Measurements from ENCODE around the gene ZNF57. TPM values are rescaled to one million over a fixed set of nuclear protein-coding genes. Genes with fewer than 3 reads are reported as not detected.
A peak's percentile ranks its signal among the peaks of the same experiment; 100 is the strongest.
"Not testable (repeated sequence)": the region's sequence is repeated elsewhere in the genome, so short reads cannot be mapped to it uniquely, and the experiment has no call there.

ZNF57 gene
- total RNA-seq, 2 experiments from 2014 or later = 4.2 to 5.3 TPM

GRCh38 chr19:2883686-2884439 is 16.9 kb upstream of the ZNF57 start:
- DNase-seq = no peak
- Mint-ChIP-seq H3K4me3 (no peak overlapping the region), H3K27ac (no peak overlapping the region), H3K9me3 (peaks cover 4% of the 10 kb centered on the region), H3K36me3 (no peaks in the 10 kb centered on the region), H3K4me1 (peaks cover 4% of the 10 kb centered on the region), H3K27me3 (no peaks in the 10 kb centered on the region)

- peaks cover 7% of the 10 kb centered on the region for H3K4me1 Mint-ChIP-seq
- H3K4me3 Mint-ChIP-seq = no peak overlapping the region
- no peak for DNase-seq
Measured at GRCh38 chr19:2885736-2886135, 15.0 kb upstream of the ZNF57 start.

GRCh38 chr19:2887391-2887914 is 13.3 kb upstream of the ZNF57 start:
- Mint-ChIP-seq H3K9me3 (peaks cover 2% of the 10 kb centered on the region), H3K4me3 (no peak overlapping the region), H3K36me3 (peaks cover 1% of the 10 kb centered on the region), H3K27me3 (no peaks in the 10 kb centered on the region), H3K4me1 (peaks cover 9% of the 10 kb centered on the region), H3K27ac (no peak overlapping the region)
- DNase-seq = no peak

More at GRCh38 chr19:2885736-2886135, 15.0 kb upstream of the ZNF57 start:
- Mint-ChIP-seq H3K9me3 (no peaks in the 10 kb centered on the region), H3K36me3 (peaks cover 1% of the 10 kb centered on the region), H3K27ac (no peak overlapping the region), H3K27me3 (no peaks in the 10 kb centered on the region)

DNA sequence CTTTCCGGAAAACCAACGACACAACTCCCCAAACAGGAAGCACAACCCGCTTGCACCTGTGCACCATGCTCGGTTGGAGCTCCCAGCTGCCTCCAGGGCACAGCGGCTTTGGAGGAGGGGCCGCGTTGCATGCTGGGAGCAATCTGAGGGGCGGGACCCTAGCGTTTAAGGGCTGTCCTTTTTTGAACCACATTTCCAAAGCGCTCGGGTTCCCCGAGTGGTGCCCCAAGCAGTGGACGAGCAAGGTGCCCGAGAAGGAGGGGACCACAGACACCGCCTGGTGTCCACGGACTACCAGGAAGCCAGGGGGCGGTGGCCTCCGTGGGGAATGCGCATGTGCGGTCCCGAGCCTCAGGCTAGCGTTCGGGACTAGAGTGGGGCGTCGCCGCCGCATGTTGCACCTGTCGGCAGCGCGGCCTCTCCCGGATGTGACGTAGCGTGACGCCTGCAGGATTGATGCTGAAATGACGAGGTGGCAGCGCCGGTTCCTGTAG is 11.9 kb upstream of the ZNF57 start:
- H3K9me3 Mint-ChIP-seq = peaks cover 2% of the 10 kb centered on the region
- H3K4me3 Mint-ChIP-seq = peak overlapping the region; percentile 42
- H3K27ac Mint-ChIP-seq = peak overlapping the region; percentile 79
- peaks cover 9% of the 10 kb centered on the region for H3K4me1 Mint-ChIP-seq
- H3K36me3 Mint-ChIP-seq = peaks cover 1% of the 10 kb centered on the region
- no peaks in the 10 kb centered on the region for H3K27me3 Mint-ChIP-seq
- DNase-seq = peak; percentile 68

DNA sequence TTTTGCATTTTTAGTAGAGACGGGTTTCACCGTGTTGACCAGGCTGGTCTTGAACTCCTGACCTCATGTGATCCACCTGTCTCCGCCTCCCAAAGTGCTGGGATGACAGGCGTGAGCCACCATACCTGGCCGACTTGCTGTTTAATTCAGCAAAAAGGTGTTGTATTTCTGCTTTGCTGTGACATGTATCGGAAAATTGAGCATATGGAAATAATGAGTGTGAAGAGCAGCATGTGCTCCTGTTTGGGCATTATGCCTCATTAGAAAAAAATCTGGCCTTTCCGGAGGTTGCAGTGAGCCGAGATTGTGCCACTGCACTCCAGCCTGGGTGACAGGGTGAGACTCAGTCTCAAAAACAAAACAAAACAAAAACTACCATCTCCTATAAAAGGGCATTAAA is 10.2 kb upstream of the ZNF57 start:
- H3K27ac Mint-ChIP-seq, DNase-seq, H3K4me3 Mint-ChIP-seq, H3K9me3 Mint-ChIP-seq, H3K36me3 Mint-ChIP-seq, H3K4me1 Mint-ChIP-seq, H3K27me3 Mint-ChIP-seq: not testable (repeated sequence)

- no peak for DNase-seq
- Mint-ChIP-seq H3K4me3 (no peak overlapping the region), H3K27me3 (no peaks in the 10 kb centered on the region), H3K9me3 (peaks cover 4% of the 10 kb centered on the region), H3K36me3 (peaks cover 5% of the 10 kb centered on the region), H3K4me1 (peaks cover 2% of the 10 kb centered on the region), H3K27ac (no peak overlapping the region)
Measured at GRCh38 chr19:2896694-2897093, 4.0 kb upstream of the ZNF57 start.

DNA sequence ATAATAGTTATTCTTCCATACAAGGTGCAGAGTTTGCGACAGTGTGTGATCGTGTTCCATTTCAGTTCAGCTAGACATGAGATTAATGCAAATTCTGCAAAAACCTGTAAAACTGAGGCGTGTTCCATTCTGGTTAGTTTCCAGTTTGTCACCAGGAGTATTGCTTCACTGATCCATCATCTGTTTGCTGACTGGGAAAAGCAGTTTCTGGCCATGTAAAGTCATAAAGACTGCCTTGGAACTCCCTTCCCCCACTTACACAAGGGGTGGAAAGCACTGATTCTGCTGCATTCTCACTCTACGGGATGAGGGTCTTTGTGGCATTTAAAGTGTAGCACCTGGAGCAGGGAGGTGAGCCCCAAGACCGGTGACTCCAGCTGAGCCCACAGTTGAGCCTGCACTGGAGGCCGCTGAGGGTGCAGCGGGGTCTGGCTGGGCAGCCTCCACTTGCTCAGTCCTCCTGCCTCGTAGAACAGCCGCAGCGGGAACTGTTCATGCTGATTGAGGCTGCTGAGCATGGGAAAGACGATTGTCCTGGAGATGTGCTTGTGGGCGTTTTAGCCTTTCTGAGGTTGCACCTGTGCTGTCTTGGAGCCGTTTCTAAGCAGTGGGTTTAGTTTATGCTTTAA is 2.0 kb downstream of the ZNF57 start:
- peaks cover 2% of the 10 kb centered on the region for H3K9me3 Mint-ChIP-seq
- no peak overlapping the region for H3K27ac Mint-ChIP-seq
- H3K4me3 Mint-ChIP-seq = peak overlapping the region; percentile 98
- peaks cover 20% of the 10 kb centered on the region for H3K4me1 Mint-ChIP-seq
- DNase-seq = no peak
- H3K27me3 Mint-ChIP-seq = no peaks in the 10 kb centered on the region
- peaks cover 7% of the 10 kb centered on the region for H3K36me3 Mint-ChIP-seq

DNA sequence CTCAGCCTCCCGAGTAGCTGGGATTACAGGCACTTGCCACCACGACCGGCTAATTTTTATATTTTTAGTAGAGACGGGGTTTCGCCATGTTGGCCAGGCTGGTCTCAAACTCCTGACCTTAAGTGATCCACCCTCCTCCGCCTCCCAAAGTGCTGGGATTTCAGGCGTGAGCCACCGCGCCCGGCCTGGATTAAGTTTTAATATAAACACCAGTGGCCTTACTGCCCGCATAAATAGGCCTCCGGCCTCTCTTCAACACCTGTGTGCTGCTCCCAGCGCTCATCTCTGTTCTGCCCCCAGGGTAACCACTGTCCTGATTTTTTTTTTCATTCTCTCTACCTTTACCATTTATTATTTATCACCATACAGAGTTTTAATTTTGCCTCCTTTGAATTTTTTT is 2.6 kb downstream of the ZNF57 start:
- DNase-seq, H3K27ac Mint-ChIP-seq, H3K9me3 Mint-ChIP-seq, H3K27me3 Mint-ChIP-seq, H3K36me3 Mint-ChIP-seq, H3K4me3 Mint-ChIP-seq: not testable (repeated sequence)
- H3K4me1 Mint-ChIP-seq = peaks cover 20% of the 10 kb centered on the region

DNA sequence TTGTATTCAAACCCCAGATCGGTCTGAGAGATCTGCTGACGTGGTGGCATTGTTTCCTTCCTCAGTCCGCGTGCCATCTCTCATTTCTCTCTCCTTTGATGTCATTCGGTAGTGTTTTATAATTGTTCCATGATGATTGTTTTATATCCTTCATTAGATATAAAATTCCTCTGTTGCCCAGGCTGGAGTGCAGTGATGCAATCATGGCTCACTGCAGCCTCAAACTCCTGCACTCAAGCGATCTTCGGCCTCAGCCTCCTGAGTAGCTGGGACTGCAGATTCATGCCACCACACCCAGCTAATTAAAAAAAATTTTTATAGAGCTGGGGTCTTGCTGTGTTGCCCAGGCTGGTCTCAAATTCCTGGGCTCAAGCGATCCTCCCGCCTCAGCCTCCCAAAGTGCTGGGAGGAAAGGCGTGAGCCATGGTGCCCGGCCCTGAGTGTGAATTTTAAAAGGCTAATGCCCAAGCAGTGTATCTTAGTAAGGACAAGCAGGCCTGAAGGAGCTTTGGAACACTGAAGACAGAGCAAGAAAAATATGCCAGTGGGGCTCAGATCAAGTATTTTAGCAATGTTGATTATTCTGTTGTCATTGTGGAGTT is 5.3 kb downstream of the ZNF57 start:
- DNase-seq = no peak
- no peaks in the 10 kb centered on the region for H3K27me3 Mint-ChIP-seq
- H3K4me3 Mint-ChIP-seq = no peak overlapping the region
- no peak overlapping the region for H3K27ac Mint-ChIP-seq
- no peaks in the 10 kb centered on the region for H3K9me3 Mint-ChIP-seq
- peaks cover 25% of the 10 kb centered on the region for H3K4me1 Mint-ChIP-seq
- peaks cover 12% of the 10 kb centered on the region for H3K36me3 Mint-ChIP-seq

- no peak for DNase-seq
- Mint-ChIP-seq H3K27ac (no peak overlapping the region), H3K27me3 (no peaks in the 10 kb centered on the region), H3K9me3 (no peaks in the 10 kb centered on the region), H3K36me3 (peaks cover 11% of the 10 kb centered on the region), H3K4me1 (peaks cover 24% of the 10 kb centered on the region), H3K4me3 (no peak overlapping the region)
Measured at GRCh38 chr19:2906631-2907195, 6.0 kb downstream of the ZNF57 start.

DNA sequence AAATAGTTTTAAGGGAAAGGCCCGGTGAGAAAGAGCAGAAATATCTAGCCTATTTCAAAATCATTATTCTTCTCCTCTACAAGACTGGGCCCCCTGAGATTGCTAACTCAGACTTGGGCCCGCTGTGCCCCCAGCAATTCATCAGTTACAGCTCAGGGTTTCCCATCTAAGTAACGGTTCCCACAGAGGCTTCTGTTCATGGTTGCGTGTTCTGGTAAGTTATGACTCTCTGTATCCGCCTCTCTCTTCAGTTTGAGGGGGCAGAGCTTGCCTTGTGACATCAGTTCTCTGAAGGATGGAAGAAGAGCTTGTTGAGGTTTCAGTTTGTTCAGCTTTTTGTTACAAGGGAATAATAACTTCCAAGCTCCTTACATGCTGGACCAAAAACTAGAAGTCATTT is 11.6 kb downstream of the ZNF57 start:
- H3K27ac Mint-ChIP-seq = no peak overlapping the region
- H3K27me3 Mint-ChIP-seq = no peaks in the 10 kb centered on the region
- peaks cover 8% of the 10 kb centered on the region for H3K9me3 Mint-ChIP-seq
- peaks cover 14% of the 10 kb centered on the region for H3K4me1 Mint-ChIP-seq
- H3K36me3 Mint-ChIP-seq = peaks cover 41% of the 10 kb centered on the region
- no peak for DNase-seq
- H3K4me3 Mint-ChIP-seq = no peak overlapping the region

- H3K27ac Mint-ChIP-seq = no peak overlapping the region
- H3K36me3 Mint-ChIP-seq = peaks cover 48% of the 10 kb centered on the region
- H3K4me3 Mint-ChIP-seq = no peak overlapping the region
Measured at GRCh38 chr19:2917275-2918184, 16.8 kb downstream of the ZNF57 start.

GRCh38 chr19:2922987-2923386 is 22.3 kb downstream of the ZNF57 start:
- Mint-ChIP-seq H3K4me3 (no peak overlapping the region), H3K4me1 (no peaks in the 10 kb centered on the region), H3K27ac (no peak overlapping the region), H3K9me3 (peaks cover 2% of the 10 kb centered on the region), H3K27me3 (no peaks in the 10 kb centered on the region), H3K36me3 (peaks cover 20% of the 10 kb centered on the region)
- DNase-seq = no peak

More at GRCh38 chr19:2917275-2918184, 16.8 kb downstream of the ZNF57 start:
- Mint-ChIP-seq H3K4me1 (no peaks in the 10 kb centered on the region), H3K27me3 (no peaks in the 10 kb centered on the region), H3K9me3 (peaks cover 16% of the 10 kb centered on the region)
- no peak for DNase-seq

GRCh38 chr19:2923510-2923909 is 22.8 kb downstream of the ZNF57 start:
- no peaks in the 10 kb centered on the region for H3K9me3 Mint-ChIP-seq
- peaks cover 16% of the 10 kb centered on the region for H3K36me3 Mint-ChIP-seq
- H3K27ac Mint-ChIP-seq = no peak overlapping the region
- H3K27me3 Mint-ChIP-seq = no peaks in the 10 kb centered on the region
- no peak for DNase-seq
- no peak overlapping the region for H3K4me3 Mint-ChIP-seq
- no peaks in the 10 kb centered on the region for H3K4me1 Mint-ChIP-seq
